SHP77 (cell line): ENCODE data around the gene PGM5.
"Not testable (repeated sequence)": the region's sequence is repeated elsewhere in the genome, so short reads cannot be mapped to it uniquely, and the experiment has no call there.

Experiments
- DNase-seq, 2 experiments: peaks; one replicate each; lab custom pipeline; 2025; lab: John Stamatoyannopoulos, UW

The PGM5 gene

DNA sequence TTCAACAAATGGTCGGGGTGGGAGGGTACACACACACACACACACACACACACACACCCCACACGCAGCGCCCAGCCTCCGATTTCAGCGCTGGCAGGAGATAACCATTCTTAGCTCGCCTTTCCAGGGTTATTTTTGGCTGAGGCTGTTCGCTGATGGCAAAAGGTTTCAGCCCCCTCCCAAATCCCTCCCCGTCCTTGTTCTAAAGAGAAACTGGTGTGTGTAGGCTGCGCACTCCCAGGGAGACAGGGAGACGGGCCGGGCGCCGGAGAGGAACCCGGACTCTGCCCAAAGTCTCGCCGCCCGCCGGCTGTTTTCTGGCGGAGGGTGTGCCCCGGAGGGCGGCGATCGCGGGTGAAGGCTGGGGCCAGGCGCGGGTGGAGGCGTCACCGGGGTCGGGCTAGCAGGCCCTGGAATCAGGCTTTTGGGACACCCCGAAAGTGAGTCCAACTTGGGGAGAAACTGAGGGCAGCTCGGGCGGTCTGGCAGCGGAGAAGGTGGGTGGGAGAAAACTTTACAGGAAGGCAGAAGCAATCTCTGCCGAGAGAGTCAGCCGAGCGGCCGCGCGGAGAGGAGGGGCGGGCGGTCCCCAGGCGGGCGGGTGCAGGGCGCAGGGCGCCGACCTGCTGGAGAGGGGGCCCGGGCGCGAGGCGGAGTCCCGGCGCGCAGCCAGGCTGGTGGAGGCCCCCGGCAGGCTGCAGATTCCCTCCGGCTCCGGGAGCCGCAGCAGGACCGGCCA, at the start of gene PGM5:
TSS of gene PGM5 (plus strand) at position 232 of the 739 bp plus-strand sequence. CDS start 517 bp downstream, outside the sequence.
- not testable (repeated sequence) for DNase-seq

DNA sequence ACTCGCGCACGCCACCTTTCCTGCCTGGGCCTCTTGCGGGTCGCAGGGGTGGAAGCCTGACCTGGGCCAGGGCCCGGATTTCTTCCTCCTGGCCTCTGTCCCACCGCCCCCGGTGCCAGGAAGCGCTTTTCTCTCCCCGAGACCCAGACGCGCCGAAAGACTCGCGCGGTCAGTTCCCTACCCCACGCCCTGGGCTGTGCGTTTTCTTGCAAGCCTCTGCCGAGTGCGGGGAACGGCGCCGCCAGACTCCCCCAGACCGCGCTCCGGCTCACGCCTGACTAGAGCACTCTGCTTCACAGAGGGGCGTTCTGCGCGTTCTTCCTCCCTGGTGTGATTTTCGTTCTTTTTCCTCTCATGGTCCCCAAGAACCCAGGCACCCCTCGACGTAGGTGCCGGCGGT, 49.3 kb upstream of the PGM5 start:
- not testable (repeated sequence) for DNase-seq

DNA sequence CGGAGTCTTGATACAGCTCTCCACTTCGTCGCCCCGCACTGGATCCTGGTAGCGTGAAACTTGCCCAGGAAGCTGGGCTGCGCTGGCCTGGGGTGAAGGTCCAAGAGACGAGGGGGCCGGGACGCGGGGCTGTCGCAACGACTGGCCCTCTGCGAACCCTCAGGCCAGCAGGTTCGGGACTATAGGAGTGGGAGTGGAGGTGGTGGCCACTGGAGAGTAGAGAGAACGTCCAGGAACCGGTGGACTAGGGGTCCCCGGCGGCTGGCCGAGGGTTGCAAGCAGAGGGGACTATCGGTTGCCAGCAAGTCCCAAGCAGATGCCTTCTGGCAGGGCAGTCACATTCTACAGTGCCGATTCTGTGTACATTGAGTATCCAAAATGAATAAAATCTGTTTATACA, 48.8 kb upstream of the PGM5 start:
- not testable (repeated sequence) for DNase-seq

DNA sequence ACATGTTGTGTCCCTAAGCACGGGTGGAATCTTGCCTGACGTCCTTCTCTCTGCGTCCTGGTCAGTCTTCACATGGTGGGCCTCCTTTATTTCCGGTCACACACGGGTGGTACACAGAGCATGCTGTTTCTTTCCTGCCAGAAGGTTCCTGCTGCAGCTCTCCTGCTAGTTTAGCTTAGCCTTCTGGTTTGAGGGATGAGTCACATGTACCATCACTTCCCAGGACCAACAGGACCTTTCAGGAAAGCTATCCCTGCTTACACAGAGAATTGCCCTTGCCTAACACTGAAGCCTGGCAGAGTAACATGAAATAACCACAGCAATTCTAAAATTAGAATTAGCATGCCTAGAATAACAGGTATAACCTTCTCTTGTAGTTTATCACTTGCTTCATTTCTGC, 45.2 kb upstream of the PGM5 start:
- DNase-seq = not testable (repeated sequence)

DNA sequence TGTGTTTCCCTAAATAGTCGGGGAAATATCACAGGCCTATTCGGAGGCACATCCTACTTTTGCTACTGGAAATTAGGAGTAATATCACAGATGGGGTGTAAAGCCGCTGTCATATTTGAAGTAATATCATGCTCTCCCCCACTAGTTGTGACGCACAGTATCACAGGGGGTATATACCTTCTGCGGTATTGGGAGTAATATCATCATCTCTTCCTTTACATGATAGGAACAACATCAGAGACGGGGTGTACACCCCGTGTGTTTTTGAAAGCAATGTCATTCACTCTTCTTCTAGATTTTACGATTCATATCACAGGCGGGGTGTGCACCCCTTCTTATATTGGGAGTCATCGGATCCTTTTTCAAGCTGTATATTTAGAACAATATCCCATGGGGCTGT, 38.2 kb upstream of the PGM5 start:
- DNase-seq = not testable (repeated sequence)

DNA sequence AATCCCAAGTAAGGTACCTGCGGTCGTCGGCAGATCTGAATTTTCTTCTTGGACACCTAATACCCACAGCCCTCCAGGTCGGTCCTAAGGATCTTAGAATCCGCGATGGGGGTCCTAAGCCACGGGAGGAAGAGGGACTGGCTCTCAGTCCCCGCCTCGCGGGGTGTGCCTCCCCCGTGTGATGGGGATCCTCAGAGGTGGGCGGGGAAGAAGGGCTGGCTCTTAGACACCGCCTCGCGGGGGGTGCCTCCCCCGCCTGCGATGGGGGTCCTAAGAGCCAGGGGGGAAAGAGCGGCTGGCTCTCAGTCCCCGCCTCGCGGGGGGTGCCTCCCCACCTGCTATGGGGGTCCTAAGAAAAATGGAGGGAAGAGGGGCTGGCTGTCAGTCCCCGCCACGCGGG, 32.7 kb upstream of the PGM5 start:
- not testable (repeated sequence) for DNase-seq

DNA sequence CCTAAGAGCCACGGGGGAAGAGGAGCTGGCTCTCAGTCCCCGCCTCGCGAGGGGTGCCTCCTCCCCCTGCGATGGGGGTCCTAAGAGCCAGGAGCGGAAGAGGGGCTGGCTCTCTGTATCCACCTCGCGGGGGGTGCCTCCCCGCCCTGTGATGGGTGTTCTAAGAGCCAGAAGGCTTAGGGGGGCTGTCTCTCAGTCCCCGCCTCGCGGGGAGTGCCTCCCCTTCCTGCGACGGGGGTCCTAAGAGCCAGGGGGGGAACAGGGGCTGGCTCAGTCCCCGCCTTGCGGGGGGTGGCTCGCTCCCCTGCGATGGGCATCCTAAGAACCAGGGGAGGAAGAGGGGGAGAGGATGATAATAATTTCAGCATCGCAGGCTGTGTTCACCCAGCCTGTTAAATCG, 31.9 kb upstream of the PGM5 start:
- not testable (repeated sequence) for DNase-seq

DNA sequence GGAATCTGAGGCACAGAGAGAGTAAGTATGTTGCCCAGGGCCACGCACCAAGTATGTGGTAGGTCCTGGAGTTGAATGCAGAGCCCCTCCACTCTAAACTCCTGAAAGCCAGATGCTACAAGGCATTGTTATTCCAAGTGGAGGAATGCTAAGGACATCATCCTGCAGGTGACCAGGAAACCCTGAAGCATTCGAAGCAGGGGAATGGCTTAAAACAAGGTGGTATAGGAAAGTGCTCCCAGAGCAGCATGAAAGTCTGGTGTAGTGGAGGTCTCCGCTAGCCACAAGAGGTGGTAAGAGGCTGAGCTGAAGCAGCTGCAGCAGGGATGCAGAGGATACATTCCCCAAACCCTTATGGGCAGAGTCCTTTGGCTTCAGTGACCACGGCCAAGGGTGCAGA, 27.3 kb upstream of the PGM5 start:
- not testable (repeated sequence) for DNase-seq

DNA sequence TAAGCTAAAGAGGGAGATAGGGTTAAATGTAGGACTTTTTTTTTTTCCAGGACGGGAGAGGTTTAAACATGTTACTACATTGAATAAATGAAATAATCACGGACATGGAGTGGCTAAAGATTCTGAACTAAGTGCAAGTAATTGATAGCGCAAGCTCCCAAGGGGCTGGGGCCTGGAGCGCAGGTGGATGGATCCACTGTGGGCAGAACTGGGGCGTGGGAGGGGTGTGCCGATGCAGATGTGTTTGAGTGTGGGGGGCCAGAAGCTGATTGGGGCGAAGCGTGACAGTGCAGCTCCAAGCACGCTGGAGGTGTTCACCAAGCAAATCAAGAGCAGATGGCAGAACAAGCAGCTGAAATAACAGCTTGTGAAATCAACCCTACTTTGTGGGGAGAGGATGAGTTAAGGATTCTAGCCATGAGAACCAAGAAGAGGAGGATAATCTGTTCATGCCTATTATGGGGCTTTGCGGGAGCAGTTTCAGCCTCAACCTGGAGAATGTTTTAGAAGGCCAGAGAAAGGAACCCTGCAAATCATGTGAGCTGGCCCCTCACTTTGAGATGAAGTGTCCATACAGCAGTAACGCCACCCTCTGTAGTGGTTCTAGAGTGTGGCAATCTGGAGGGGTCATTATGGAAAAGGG, 25.8 kb upstream of the PGM5 start:
- DNase-seq = not testable (repeated sequence)

DNA sequence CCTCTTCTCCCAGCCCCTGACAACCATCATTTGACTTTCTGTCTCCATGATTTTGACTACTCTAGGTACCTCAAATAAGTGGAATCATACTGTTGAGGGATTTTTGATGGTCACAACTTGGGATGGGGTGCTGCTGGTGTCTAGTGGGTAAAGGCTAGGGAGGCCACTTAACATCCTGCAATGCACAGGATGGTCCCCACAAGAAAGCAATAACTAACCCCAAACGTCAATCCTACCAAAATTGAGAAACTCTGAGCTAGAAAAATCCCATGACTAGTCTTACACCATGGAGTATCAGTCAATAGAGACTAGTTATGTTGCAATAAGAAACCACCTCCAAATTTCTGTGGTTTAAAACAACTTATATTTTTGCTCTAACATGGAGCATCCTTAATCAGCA, 24.3 kb upstream of the PGM5 start:
- not testable (repeated sequence) for DNase-seq

DNA sequence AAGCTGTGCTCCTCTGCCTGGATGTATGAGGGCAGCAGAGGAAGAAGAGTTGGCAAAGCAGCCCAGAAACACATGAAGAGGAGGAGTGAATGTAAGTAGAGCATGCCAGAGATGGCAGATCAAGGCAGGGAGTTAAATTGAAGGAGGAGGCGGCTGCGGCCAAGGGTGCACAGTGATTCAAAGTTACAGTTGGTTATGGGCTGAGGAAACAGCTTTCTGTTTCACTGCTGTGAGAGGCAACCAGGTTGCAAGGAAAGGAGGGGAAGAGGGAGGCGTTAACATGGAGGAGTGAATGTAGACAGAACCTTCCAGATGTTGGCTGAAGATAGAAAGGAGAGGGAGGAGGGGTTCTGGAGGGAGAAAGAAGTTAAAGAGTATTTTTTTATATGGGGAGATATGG, 20.5 kb upstream of the PGM5 start:
- DNase-seq = not testable (repeated sequence)

DNA sequence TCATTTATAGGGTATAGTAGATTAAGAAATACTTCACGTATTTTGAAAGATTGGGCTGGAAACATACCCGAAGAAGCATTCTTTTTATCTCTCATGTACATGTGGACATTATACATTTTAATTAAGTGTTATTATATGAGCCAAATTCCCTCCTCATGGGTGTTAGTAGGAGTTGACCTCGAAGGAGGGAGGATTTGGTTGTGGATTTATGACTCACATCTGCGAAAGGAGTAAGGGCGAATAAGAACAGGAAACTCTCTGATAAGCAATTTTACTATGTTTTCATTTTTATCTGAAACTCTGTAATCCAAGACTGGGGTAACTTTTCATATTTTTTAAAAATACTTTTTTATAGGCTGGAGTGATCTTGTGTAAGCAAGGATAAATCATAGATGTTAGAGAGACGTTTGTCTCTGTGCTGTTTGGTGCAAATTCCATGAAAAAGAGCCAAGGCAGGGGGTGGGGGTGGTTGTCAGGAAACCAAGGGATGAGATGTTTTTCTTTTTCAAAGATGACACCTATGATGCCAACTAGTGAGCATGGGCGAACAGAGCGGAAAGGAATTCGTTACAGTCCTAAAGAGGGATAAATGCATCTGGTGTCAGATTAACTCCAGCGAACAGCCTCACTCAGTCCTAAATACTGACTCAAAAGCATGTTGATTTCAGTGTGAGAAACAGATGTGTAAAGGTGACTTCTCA, 19.6 kb upstream of the PGM5 start:
- DNase-seq = not testable (repeated sequence)

DNA sequence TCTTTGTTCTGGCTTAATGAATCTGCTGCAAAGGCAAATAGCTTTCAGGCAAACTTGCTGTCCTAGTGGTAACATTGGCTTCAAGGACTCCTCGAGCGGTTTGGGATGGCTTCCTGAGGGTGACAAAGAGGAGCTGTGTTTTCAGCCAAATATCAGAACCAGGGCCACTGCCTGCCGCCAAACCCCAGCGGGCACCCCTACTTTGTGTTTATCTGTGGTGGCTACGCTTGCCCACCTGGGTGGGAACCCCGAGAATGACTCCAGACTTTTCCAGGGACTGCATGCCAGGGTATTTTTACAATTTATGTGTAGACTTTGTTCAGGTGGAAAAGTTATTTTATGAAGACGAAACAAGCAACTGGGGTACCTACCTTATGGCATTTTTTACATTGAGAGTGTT, 18.4 kb upstream of the PGM5 start:
- not testable (repeated sequence) for DNase-seq

DNA sequence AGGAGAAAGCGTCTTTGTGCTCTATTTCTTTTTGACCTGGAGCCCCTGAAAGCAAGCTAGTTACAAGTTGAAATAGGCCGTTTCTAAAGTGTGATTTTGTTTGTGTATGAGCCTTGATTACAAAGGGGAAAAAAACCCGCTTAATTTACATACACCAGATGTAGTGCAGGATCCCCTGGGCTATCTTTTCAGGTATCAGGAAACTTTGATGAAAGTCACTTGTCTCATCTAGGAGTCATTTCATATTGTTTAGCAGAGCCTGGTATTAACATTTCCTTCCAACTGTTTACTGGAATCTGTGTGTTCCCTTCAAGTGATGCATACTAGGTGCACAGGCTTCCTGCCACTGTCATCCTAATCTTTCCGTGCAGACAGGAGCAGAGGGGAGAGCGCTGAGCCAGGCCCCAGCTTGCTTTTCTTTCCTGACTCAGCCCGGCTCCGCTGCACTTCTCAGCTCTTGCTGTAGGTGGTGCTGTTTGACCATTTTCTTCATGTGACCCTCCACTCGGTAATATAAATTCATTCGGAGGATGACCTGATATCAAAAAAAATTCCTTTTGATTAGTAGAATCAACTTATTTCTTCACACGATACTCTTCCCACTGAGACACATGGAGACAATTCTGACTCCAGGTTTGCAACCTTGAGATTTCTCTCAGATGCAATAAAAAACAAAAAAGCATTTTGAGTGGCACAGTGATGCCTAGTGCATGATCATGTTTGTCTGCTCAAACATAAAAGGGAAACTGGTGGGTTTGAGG, 14.0 kb upstream of the PGM5 start:
- DNase-seq = not testable (repeated sequence)

DNA sequence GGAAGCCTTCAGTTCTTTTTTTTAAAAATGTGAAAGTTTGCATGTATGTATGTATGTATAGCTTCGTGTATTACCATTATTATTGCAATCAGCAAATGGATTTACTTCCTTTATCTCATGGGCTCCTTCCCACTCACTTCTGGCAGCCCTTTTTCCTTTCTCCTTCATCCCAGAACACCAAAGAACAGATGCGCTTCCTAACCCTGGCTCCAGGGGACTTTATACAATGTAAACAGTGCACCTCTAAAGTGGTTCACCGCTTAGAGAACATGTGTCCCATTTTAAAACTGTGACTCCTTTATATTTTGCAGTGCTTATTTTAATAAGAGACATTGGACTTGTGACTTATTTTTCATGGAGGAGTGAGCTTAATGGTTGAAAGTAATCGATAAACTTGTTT, 13.2 kb upstream of the PGM5 start:
- not testable (repeated sequence) for DNase-seq

DNA sequence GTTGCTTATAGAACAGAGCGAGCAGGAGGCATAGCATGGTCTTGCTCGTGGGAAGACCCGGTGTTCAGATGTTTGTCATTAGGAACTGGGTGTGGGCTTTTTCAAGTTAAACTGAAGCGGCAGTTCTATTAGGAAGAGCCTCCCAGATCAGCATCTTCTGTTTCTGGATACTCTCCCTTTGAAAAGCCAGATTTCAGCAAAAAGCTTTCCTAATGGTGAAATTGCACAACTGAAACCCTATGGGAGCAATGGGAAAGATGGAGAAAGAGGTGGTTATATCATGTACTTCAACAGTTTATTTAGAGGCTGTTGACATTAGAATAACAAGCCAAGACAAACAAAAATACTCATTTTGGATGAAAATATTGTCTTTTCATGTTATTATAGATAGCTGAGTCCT, 12.4 kb upstream of the PGM5 start:
- not testable (repeated sequence) for DNase-seq

DNA sequence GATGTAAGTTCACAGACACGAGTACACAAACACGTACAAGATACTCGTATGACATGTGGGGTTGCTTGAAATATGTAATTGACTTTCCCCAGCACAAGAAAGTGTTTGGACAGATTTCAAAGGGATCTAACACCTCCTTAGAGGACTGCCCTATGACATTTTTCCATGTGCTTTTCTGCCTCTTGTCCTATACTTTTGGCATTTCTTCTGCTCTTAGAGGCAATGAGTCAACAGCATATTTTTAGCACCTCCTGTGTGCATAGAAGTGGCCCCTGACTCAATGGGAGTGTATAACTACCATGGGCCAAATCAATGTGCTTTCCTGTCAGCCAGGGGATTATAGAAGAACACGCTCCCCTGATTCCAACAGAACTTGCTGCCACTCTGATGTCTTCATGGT, 4.7 kb upstream of the PGM5 start:
- DNase-seq = not testable (repeated sequence)

DNA sequence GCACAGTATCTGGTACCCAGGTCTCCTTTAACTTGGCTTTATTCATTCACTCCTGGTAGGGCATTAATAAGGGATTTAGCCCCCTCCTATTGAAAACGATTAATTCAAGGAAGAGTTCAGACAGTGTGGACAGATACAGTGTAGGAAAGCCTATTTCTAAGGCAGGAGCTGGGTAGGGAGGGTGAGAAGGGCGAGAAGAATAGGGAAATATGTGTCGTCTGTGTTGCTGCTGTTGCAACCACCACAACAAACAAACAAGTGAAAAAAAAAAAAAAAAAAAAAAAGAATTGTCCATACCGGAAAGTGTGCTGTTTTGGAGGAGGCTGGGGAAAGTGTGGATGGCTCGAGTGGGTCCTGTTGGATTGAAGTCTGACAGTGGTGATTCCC, 425 bp upstream of the PGM5 start:
- DNase-seq = not testable (repeated sequence)

DNA sequence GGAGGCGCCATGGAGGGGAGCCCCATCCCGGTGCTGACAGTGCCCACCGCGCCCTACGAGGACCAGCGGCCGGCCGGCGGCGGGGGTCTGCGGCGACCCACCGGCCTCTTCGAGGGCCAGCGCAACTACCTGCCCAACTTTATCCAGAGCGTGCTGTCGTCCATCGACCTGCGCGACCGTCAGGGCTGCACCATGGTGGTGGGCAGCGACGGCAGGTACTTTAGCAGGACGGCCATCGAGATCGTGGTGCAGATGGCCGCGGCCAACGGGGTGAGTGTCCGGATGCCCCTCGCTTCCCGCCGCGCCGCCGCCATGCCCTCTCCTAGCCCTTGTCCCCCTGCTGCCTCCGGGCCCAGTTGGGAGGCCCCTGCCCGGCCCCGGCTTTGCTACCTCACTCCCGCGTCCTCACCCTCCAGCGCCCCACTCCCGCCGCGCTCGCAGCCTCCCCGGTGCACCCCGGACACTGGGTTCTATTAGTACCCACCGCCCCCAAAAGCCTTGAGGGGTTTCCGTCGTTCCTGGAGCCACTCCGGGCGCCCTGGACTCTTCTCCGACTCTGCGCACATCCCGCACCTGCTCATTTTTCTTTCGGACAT, 806 bp downstream of the PGM5 start:
- not testable (repeated sequence) for DNase-seq

DNA sequence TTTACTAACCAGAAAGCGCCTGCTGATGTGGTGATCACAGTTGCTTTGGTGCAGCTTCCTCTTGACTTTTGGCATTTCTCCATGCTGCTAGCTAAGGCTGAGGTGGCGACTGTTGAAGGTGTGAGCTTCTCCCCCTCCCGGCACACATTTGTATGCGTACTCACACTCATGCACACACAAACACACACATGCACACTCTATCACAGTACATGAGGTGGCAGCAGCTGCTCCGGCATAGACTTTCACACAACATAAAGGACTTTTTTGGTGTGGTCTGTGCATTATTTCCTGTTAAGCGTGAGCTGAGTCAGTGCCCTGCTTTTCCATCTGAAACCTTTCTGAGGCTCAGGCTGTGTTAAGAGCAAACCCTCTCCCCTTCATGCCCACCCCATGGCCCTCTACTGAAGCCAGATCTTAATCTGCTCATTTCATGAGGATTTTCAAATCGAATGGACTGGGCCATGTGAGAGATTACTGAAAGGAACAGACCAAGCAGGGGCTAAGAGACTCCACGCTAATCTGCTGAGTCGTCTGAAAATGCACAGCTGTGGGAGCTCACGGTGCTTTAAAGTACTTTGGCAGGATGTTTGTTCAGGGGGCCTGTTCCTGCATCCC, 10.6 kb downstream of the PGM5 start:
- DNase-seq = not testable (repeated sequence)

DNA sequence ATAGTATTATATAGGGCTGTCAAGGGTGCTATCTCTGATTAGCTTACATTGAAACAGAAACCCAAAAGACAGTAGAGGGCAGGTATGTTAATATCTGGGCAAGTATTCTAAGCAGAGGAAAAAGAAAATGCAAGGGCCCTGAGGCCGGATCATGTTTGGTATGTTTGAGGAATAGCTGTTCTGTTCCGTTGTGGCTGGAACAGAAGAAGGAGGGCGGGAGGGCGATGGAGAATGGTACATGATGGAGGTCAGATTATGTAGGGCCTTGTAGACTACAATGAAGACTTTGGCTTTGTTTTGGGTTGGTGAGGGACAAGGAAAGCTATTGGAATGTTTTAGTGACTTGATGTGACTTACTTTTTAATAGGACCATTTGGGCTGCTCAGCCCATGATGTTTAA, 19.4 kb downstream of the PGM5 start:
- not testable (repeated sequence) for DNase-seq
